ENCODE measurements around the gene CHERP. TPM values are rescaled to one million over a fixed set of nuclear protein-coding genes. Genes with fewer than 3 reads are reported as not detected.
"Not testable (repeated sequence)": the region's sequence is repeated elsewhere in the genome, so short reads cannot be mapped to it uniquely, and the experiment has no call there.

Gene CHERP
- total RNA-seq, 4 donors from 2014 or later, result 8.1 to 15.5 (median 11.7) TPM

GRCh38 chr19:16496613-16496983 is 45.6 kb downstream of the CHERP start:
- Histone ChIP-seq H3K4me3 (replicated peaks in 1 of 3) (peak overlapping the region; percentile 18 to 61 (median 31)), H3K4me1 (peaks cover 0 to 5% of the 10 kb centered on the region in 2 donors), H3K27ac (no peak overlapping the region), H3K9me3 (no peaks in the 10 kb centered on the region), H3K27me3 (no peaks in the 10 kb centered on the region), H3K36me3 (peaks cover 4 to 6% of the 10 kb centered on the region in 2 donors)
- no peak for TF ChIP-seq CTCF (IDR thresholded peaks at IDR 0.05)
- TF ChIP-seq POLR2A (IDR thresholded peaks at IDR 0.05), result no peak
- peak; percentile 10 to 19 for DNase-seq
- intact Hi-C loops (cut with DNase I), result no loop called here
- 21 to 33% methylated on average over 16 of the region's 16 CpGs for WGBS, 2 donors

- intact Hi-C loops (cut with DNase I), result no loop called here
- peak within 1 kb of the TSS; percentile 27 to 77 (median 37) for H3K27ac ChIP-seq
- H3K4me1 ChIP-seq, result peaks cover 0 to 5% of the 10 kb centered on the region in 2 donors
- peak within 1 kb of the TSS; percentile 31 to 61 (median 44) for H3K4me3 ChIP-seq (replicated peaks in 1 of 3)
- DNase-seq, result peak; percentile 99
- no peaks in the 10 kb centered on the region for H3K27me3 ChIP-seq
- H3K36me3 ChIP-seq, result peaks cover 4% of the 10 kb centered on the region in 2 donors
- WGBS, 2 donors, result 0 to 1% methylated on average over 11 to 49 of the region's 52 CpGs
- no peaks in the 10 kb centered on the region for H3K9me3 ChIP-seq
- TF ChIP-seq POLR2A (IDR thresholded peaks at IDR 0.05), result peak in 1 of 2 donors; percentile 43
- peak in 3 of 6 experiments; percentile 3 to 27 (median 22) for TF ChIP-seq CTCF (IDR thresholded peaks at IDR 0.05)
Measured at GRCh38 chr19:16495982-16496612, 46.1 kb downstream of the CHERP start, which contains the start of the genes C19orf44 and CALR3. Gene C19orf44 (plus strand): TSS chr19:16496394. CDS start chr19:16500793, 4,399 bp downstream. Gene CALR3 (minus strand): TSS chr19:16496167. CDS start chr19:16496129, 38 bp downstream.

GRCh38 chr19:16486476-16486875 is 55.8 kb downstream of the CHERP start:
- intact Hi-C loops (cut with DNase I), result not testable (repeated sequence)
- 91% methylated on average over 4 of the region's 4 CpGs for WGBS, 2 donors

GRCh38 chr19:16482745-16483144 is 59.5 kb downstream of the CHERP start:
- TF ChIP-seq POLR2A (IDR thresholded peaks at IDR 0.05), result no peak
- no peak for TF ChIP-seq CTCF (IDR thresholded peaks at IDR 0.05)
- DNase-seq, result no peak
- H3K36me3 ChIP-seq, result no peaks in the 10 kb centered on the region
- H3K4me1 ChIP-seq, result no peaks in the 10 kb centered on the region
- no peaks in the 10 kb centered on the region for H3K27me3 ChIP-seq
- no peak overlapping the region for H3K4me3 ChIP-seq (replicated peaks in 1 of 3)
- 89 to 94% methylated on average over 7 of the region's 7 CpGs for WGBS, 2 donors
- intact Hi-C loops (cut with DNase I), result no loop called here
- no peaks in the 10 kb centered on the region for H3K9me3 ChIP-seq
- no peak overlapping the region for H3K27ac ChIP-seq

More at GRCh38 chr19:16486476-16486875, 55.8 kb downstream of the CHERP start:
- H3K9me3 ChIP-seq; DNase-seq; H3K27ac ChIP-seq; H3K36me3 ChIP-seq; H3K4me3 ChIP-seq (replicated peaks in 1 of 3); H3K27me3 ChIP-seq: not testable (repeated sequence)
- H3K4me1 ChIP-seq, result peaks cover 5 to 11% of the 10 kb centered on the region in 2 donors

- intact Hi-C loops (cut with DNase I), result no loop called here
- TF ChIP-seq CTCF (IDR thresholded peaks at IDR 0.05) (no peak), POLR2A (IDR thresholded peaks at IDR 0.05) (no peak)
- Histone ChIP-seq H3K4me3 (replicated peaks in 1 of 3) (no peak overlapping the region), H3K36me3 (no peaks in the 10 kb centered on the region), H3K9me3 (no peaks in the 10 kb centered on the region), H3K27me3 (no peaks in the 10 kb centered on the region), H3K4me1 (no peaks in the 10 kb centered on the region), H3K27ac (no peak overlapping the region)
- DNase-seq, result no peak
- WGBS, 2 donors, result 100% methylated on average over 1 of the region's 1 CpG
Measured at GRCh38 chr19:16477311-16477710, 64.9 kb downstream of the CHERP start.
